H1 (cell line): ENCODE results near the gene FAM43B.

Experiments used
- ASH2L ChIP-seq: fragments of 200-600, 300-600 bp; sonication (generic); IDR thresholded peaks from one replicate; pipeline ENCODE4 v1.7.1; 2017; ENCODE audit warnings: low read length
- CEBPB ChIP-seq: IDR thresholded peaks from 2 replicates; pipeline ENCODE4 v1.6.1; 2012; ENCODE audit warnings: low read depth, low read length
- EZH2 ChIP-seq: fragments of 200-600 bp; sonication (generic); IDR thresholded peaks from 2 replicates; pipeline ENCODE4 v1.7.1; 2012; ENCODE audit warnings: low read depth, mild to moderate bottlenecking, moderate library complexity, low read length, inconsistent platforms; ENCODE audit not compliant: severe bottlenecking
- GABPA ChIP-seq: IDR thresholded peaks from 2 replicates; pipeline ENCODE4 v1.6.1; 2011; ENCODE audit warnings: mild to moderate bottlenecking, low read length, moderate library complexity, borderline replicate concordance; ENCODE audit not compliant: insufficient read depth
- JUND ChIP-seq: IDR thresholded peaks from 2 replicates; pipeline ENCODE4 v1.6.1; 2011; ENCODE audit warnings: mild to moderate bottlenecking, improper control_type of control experiment, low read length
- POLR2A ChIP-seq, 2 experiments: IDR thresholded peaks; 1 replicate in 1 of 2; 2 replicates in 1 of 2; pipeline ENCODE4 v1.6.1; 2011; ENCODE audit warnings: low read depth in 2 of 2, low read length in 2 of 2, mild to moderate bottlenecking in 2 of 2; ENCODE audit errors: control extremely low read depth in 1 of 2
- RAD21 ChIP-seq, 2 experiments: IDR thresholded peaks in 1 of 2; conservative IDR thresholded peaks in 1 of 2; 2 replicates each; pipeline ENCODE4 v1.6.1; 2011; ENCODE audit warnings: low read depth in 2 of 2, low read length in 2 of 2, improper control_type of control experiment in 1 of 2, inconsistent platforms in 1 of 2, mild to moderate bottlenecking in 1 of 2, moderate library complexity in 1 of 2
- RXRA ChIP-seq: IDR thresholded peaks from 2 replicates; pipeline ENCODE4 v1.6.1; 2011; ENCODE audit warnings: low read depth, mild to moderate bottlenecking, low read length, moderate library complexity; ENCODE audit not compliant: insufficient read depth
- SP2 ChIP-seq: IDR thresholded peaks from 2 replicates; pipeline ENCODE4 v1.6.1; 2012; ENCODE audit warnings: mild to moderate bottlenecking, low read length, inconsistent platforms
- ZNF274 ChIP-seq: IDR thresholded peaks from 2 replicates; pipeline ENCODE4 v1.7.0; 2012; ENCODE audit warnings: low read length, borderline replicate concordance; ENCODE audit errors: extremely low read depth
- TF ChIP-seq, protein P1 (sequence below): IDR thresholded peaks from 2 replicates; pipeline ENCODE4 v1.6.1; 2011; ENCODE audit warnings: low read depth, mild to moderate bottlenecking, low read length; ENCODE audit not compliant: insufficient read depth
- TF ChIP-seq, protein P2 (sequence below), 3 experiments: IDR thresholded peaks; 1 replicate in 2 of 3; 2 replicates in 1 of 3; pipeline versions ENCODE4 v1.5.1 to v1.6.1; 2011; ENCODE audit warnings: low read length in 3 of 3, mild to moderate bottlenecking in 3 of 3, inconsistent platforms in 2 of 3, low read depth in 1 of 3, moderate library complexity in 1 of 3; ENCODE audit not compliant: insufficient read depth in 1 of 3; ENCODE audit errors: control extremely low read depth in 1 of 3
- TF ChIP-seq, protein P3 (sequence below): IDR thresholded peaks from 2 replicates; pipeline ENCODE4 v1.6.1; 2012; ENCODE audit warnings: inconsistent platforms

DNA sequence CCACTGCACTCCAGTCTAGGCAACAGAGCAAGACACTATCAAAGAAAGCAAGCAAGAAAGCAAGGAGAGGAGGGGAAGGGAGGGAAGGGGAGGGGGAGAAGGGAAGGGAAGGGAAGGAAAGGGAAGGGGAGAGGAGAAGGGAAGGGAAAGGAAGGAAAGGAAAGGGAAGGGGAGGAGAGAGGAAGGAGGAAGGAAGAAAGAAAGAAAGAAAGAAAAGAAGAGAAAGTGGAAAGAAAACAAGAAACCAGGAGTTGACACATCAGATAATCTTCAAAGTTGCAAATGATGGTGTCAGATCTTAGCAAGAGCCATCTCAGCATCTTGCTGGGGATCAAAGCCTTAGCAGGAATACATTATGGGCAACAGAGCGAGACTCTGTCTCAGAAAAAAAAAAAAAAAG, 21.6 kb downstream of the FAM43B start:
- TF ChIP-seq ASH2L: no peak
- TF ChIP-seq SP2: no peak
- TF ChIP-seq, protein P1, sequence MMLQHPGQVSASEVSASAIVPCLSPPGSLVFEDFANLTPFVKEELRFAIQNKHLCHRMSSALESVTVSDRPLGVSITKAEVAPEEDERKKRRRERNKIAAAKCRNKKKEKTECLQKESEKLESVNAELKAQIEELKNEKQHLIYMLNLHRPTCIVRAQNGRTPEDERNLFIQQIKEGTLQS: no peak
- no peak for TF ChIP-seq ZNF274
- no peak for TF ChIP-seq EZH2
- TF ChIP-seq, protein P2, sequence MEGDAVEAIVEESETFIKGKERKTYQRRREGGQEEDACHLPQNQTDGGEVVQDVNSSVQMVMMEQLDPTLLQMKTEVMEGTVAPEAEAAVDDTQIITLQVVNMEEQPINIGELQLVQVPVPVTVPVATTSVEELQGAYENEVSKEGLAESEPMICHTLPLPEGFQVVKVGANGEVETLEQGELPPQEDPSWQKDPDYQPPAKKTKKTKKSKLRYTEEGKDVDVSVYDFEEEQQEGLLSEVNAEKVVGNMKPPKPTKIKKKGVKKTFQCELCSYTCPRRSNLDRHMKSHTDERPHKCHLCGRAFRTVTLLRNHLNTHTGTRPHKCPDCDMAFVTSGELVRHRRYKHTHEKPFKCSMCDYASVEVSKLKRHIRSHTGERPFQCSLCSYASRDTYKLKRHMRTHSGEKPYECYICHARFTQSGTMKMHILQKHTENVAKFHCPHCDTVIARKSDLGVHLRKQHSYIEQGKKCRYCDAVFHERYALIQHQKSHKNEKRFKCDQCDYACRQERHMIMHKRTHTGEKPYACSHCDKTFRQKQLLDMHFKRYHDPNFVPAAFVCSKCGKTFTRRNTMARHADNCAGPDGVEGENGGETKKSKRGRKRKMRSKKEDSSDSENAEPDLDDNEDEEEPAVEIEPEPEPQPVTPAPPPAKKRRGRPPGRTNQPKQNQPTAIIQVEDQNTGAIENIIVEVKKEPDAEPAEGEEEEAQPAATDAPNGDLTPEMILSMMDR (IDR thresholded peaks at IDR 0.05; ENCODE audit: control extremely low read depth in 1 of 3, insufficient read depth in 1 of 3, low read depth in 1 of 3, low read length in 3 of 3): no peak
- no peak for TF ChIP-seq RAD21 (IDR thresholded peaks at IDR 0.05 in 1 of 2, conservative IDR thresholded peaks at IDR 0.05 in 1 of 2; ENCODE audit: low read depth in 2 of 2, low read length in 2 of 2)
- no peak for TF ChIP-seq GABPA
- TF ChIP-seq POLR2A (IDR thresholded peaks at IDR 0.05; ENCODE audit: control extremely low read depth in 1 of 2, low read depth in 2 of 2, low read length in 2 of 2): no peak
- no peak for TF ChIP-seq RXRA
- no peak for TF ChIP-seq CEBPB
- no peak for TF ChIP-seq JUND
- TF ChIP-seq, protein P3, sequence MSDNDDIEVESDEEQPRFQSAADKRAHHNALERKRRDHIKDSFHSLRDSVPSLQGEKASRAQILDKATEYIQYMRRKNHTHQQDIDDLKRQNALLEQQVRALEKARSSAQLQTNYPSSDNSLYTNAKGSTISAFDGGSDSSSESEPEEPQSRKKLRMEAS: no peak
